Measurements from ENCODE around the gene PLPPR4.
"Not testable (repeated sequence)": the region's sequence is repeated elsewhere in the genome, so short reads cannot be mapped to it uniquely, and the experiment has no call there.

Gene PLPPR4

GRCh38 chr1:99247199-99247598 is 17.1 kb upstream of the PLPPR4 start:
- H3K27ac Mint-ChIP-seq = no peak overlapping the region
- no peaks in the 10 kb centered on the region for H3K27me3 Mint-ChIP-seq (ENCODE audit: low read depth)
- no peak overlapping the region for H3K4me3 Mint-ChIP-seq

GRCh38 chr1:99250728-99251127 is 13.6 kb upstream of the PLPPR4 start:
- no peak overlapping the region for H3K27ac Mint-ChIP-seq
- H3K36me3 Mint-ChIP-seq (ENCODE audit: low read depth) = no peaks in the 10 kb centered on the region
- H3K27me3 Mint-ChIP-seq (ENCODE audit: low read depth) = no peaks in the 10 kb centered on the region
- no peaks in the 10 kb centered on the region for H3K4me1 Mint-ChIP-seq (ENCODE audit: low read depth)
- H3K4me3 Mint-ChIP-seq = no peak overlapping the region
- H3K9me3 Mint-ChIP-seq = no peaks in the 10 kb centered on the region

More at GRCh38 chr1:99247199-99247598, 17.1 kb upstream of the PLPPR4 start:
- Mint-ChIP-seq H3K9me3 (no peaks in the 10 kb centered on the region), H3K4me1 (ENCODE audit: low read depth) (no peaks in the 10 kb centered on the region), H3K36me3 (ENCODE audit: low read depth) (no peaks in the 10 kb centered on the region)

- H3K27ac Mint-ChIP-seq = no peak overlapping the region
- no peaks in the 10 kb centered on the region for H3K9me3 Mint-ChIP-seq
- no peaks in the 10 kb centered on the region for H3K27me3 Mint-ChIP-seq (ENCODE audit: low read depth)
- H3K4me3 Mint-ChIP-seq = no peak overlapping the region
- H3K4me1 Mint-ChIP-seq (ENCODE audit: low read depth) = no peaks in the 10 kb centered on the region
- no peaks in the 10 kb centered on the region for H3K36me3 Mint-ChIP-seq (ENCODE audit: low read depth)
Measured at GRCh38 chr1:99251308-99251707, 13.0 kb upstream of the PLPPR4 start.

- no peaks in the 10 kb centered on the region for H3K36me3 Mint-ChIP-seq (ENCODE audit: low read depth)
- no peaks in the 10 kb centered on the region for H3K4me1 Mint-ChIP-seq (ENCODE audit: low read depth)
- no peaks in the 10 kb centered on the region for H3K9me3 Mint-ChIP-seq
- no peaks in the 10 kb centered on the region for H3K27me3 Mint-ChIP-seq (ENCODE audit: low read depth)
- H3K4me3 Mint-ChIP-seq = no peak overlapping the region
- no peak overlapping the region for H3K27ac Mint-ChIP-seq
Measured at GRCh38 chr1:99252630-99253029, 11.7 kb upstream of the PLPPR4 start.

- not testable (repeated sequence) for H3K27ac Mint-ChIP-seq; H3K9me3 Mint-ChIP-seq; H3K36me3 Mint-ChIP-seq (ENCODE audit: low read depth); H3K4me1 Mint-ChIP-seq (ENCODE audit: low read depth); H3K4me3 Mint-ChIP-seq
- H3K27me3 Mint-ChIP-seq (ENCODE audit: low read depth) = peaks cover 35% of the 10 kb centered on the region
Measured at GRCh38 chr1:99260402-99260801, 3.9 kb upstream of the PLPPR4 start.

GRCh38 chr1:99265124-99265523 is 832 bp downstream of the PLPPR4 start:
- Mint-ChIP-seq H3K4me1 (ENCODE audit: low read depth) (no peaks in the 10 kb centered on the region), H3K9me3 (no peaks in the 10 kb centered on the region), H3K27me3 (ENCODE audit: low read depth) (peaks cover 39% of the 10 kb centered on the region), H3K27ac (no peak overlapping the region), H3K36me3 (ENCODE audit: low read depth) (no peaks in the 10 kb centered on the region), H3K4me3 (no peak overlapping the region)

- Mint-ChIP-seq H3K9me3 (no peaks in the 10 kb centered on the region), H3K27ac (no peak overlapping the region), H3K36me3 (ENCODE audit: low read depth) (no peaks in the 10 kb centered on the region), H3K4me3 (no peak overlapping the region), H3K27me3 (ENCODE audit: low read depth) (peaks cover 39% of the 10 kb centered on the region), H3K4me1 (ENCODE audit: low read depth) (no peaks in the 10 kb centered on the region)
Measured at GRCh38 chr1:99266726-99267125, 2.4 kb downstream of the PLPPR4 start.

GRCh38 chr1:99268021-99268420 is 3.7 kb downstream of the PLPPR4 start:
- Mint-ChIP-seq H3K27ac (no peak overlapping the region), H3K9me3 (peaks cover 1% of the 10 kb centered on the region), H3K36me3 (ENCODE audit: low read depth) (no peaks in the 10 kb centered on the region), H3K4me3 (no peak overlapping the region), H3K4me1 (ENCODE audit: low read depth) (no peaks in the 10 kb centered on the region), H3K27me3 (ENCODE audit: low read depth) (peaks cover 28% of the 10 kb centered on the region)

- Mint-ChIP-seq H3K27ac (no peak overlapping the region), H3K4me3 (no peak overlapping the region), H3K36me3 (ENCODE audit: low read depth) (no peaks in the 10 kb centered on the region)
Measured at GRCh38 chr1:99269321-99269720, 5.0 kb downstream of the PLPPR4 start.

GRCh38 chr1:99270646-99271045 is 6.4 kb downstream of the PLPPR4 start:
- H3K27ac Mint-ChIP-seq = no peak overlapping the region
- peaks cover 8% of the 10 kb centered on the region for H3K9me3 Mint-ChIP-seq
- no peak overlapping the region for H3K4me3 Mint-ChIP-seq
- H3K27me3 Mint-ChIP-seq (ENCODE audit: low read depth) = peaks cover 2% of the 10 kb centered on the region
- H3K4me1 Mint-ChIP-seq (ENCODE audit: low read depth) = no peaks in the 10 kb centered on the region
- H3K36me3 Mint-ChIP-seq (ENCODE audit: low read depth) = no peaks in the 10 kb centered on the region

More at GRCh38 chr1:99269321-99269720, 5.0 kb downstream of the PLPPR4 start:
- peaks cover 8% of the 10 kb centered on the region for H3K9me3 Mint-ChIP-seq
- peaks cover 15% of the 10 kb centered on the region for H3K27me3 Mint-ChIP-seq (ENCODE audit: low read depth)
- no peaks in the 10 kb centered on the region for H3K4me1 Mint-ChIP-seq (ENCODE audit: low read depth)

- no peaks in the 10 kb centered on the region for H3K36me3 Mint-ChIP-seq (ENCODE audit: low read depth)
- no peaks in the 10 kb centered on the region for H3K27me3 Mint-ChIP-seq (ENCODE audit: low read depth)
- no peaks in the 10 kb centered on the region for H3K4me1 Mint-ChIP-seq (ENCODE audit: low read depth)
- H3K27ac Mint-ChIP-seq = no peak overlapping the region
- peaks cover 8% of the 10 kb centered on the region for H3K9me3 Mint-ChIP-seq
- no peak overlapping the region for H3K4me3 Mint-ChIP-seq
Measured at GRCh38 chr1:99271249-99271648, 7.0 kb downstream of the PLPPR4 start.

GRCh38 chr1:99277066-99277465 is 12.8 kb downstream of the PLPPR4 start:
- Mint-ChIP-seq H3K9me3 (peaks cover 8% of the 10 kb centered on the region), H3K27ac (no peak overlapping the region), H3K36me3 (ENCODE audit: low read depth) (no peaks in the 10 kb centered on the region), H3K4me3 (no peak overlapping the region), H3K27me3 (ENCODE audit: low read depth) (no peaks in the 10 kb centered on the region), H3K4me1 (ENCODE audit: low read depth) (no peaks in the 10 kb centered on the region)

GRCh38 chr1:99279525-99279924 is 15.2 kb downstream of the PLPPR4 start:
- Mint-ChIP-seq H3K4me3 (no peak overlapping the region), H3K27ac (no peak overlapping the region), H3K27me3 (ENCODE audit: low read depth) (no peaks in the 10 kb centered on the region), H3K4me1 (ENCODE audit: low read depth) (no peaks in the 10 kb centered on the region), H3K9me3 (no peaks in the 10 kb centered on the region), H3K36me3 (ENCODE audit: low read depth) (no peaks in the 10 kb centered on the region)

GRCh38 chr1:99281105-99281504 is 16.8 kb downstream of the PLPPR4 start:
- Mint-ChIP-seq H3K36me3 (ENCODE audit: low read depth) (no peaks in the 10 kb centered on the region), H3K4me1 (ENCODE audit: low read depth) (no peaks in the 10 kb centered on the region), H3K4me3 (no peak overlapping the region), H3K27me3 (ENCODE audit: low read depth) (no peaks in the 10 kb centered on the region), H3K9me3 (no peaks in the 10 kb centered on the region), H3K27ac (no peak overlapping the region)

GRCh38 chr1:99282536-99282935 is 18.2 kb downstream of the PLPPR4 start:
- H3K27me3 Mint-ChIP-seq (ENCODE audit: low read depth) = no peaks in the 10 kb centered on the region
- no peaks in the 10 kb centered on the region for H3K9me3 Mint-ChIP-seq
- no peak overlapping the region for H3K4me3 Mint-ChIP-seq
- H3K36me3 Mint-ChIP-seq (ENCODE audit: low read depth) = no peaks in the 10 kb centered on the region
- H3K4me1 Mint-ChIP-seq (ENCODE audit: low read depth) = no peaks in the 10 kb centered on the region
- no peak overlapping the region for H3K27ac Mint-ChIP-seq

GRCh38 chr1:99283521-99283920 is 19.2 kb downstream of the PLPPR4 start:
- not testable (repeated sequence) for H3K27ac Mint-ChIP-seq; H3K36me3 Mint-ChIP-seq (ENCODE audit: low read depth); H3K4me1 Mint-ChIP-seq (ENCODE audit: low read depth); H3K9me3 Mint-ChIP-seq; H3K4me3 Mint-ChIP-seq; H3K27me3 Mint-ChIP-seq (ENCODE audit: low read depth)
